ENCODE results near the gene KCNMA1.

Gene KCNMA1

DNA sequence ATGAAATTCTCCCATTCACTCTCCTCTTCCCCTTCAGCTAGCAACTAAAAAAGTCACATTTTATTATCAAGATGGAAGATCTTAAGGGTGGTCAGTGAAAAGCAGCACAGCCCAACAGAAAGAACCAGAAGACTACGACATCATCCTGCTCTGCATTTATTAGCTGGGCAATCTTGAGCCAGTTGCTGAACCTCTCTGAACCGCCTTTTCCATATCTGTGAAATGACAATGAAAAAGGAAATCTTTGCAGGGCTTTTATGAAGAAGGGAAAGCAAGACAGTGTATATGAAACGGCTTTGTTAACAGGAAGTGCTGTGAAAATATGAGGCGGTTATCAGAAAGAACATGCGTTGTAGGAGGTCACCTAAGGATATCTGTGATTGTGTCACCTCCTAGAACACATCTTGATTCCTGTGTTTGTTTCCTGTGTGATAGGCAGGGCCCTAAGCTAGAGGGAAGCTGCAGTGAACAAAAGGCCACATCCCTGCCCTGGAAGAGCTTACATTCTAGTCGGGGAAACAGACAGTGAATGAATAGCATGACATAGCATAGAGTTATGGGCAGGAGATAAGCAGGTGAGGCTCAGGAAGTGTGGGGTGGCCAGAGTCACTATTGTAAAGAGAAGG lies 36.0 kb upstream of the KCNMA1 start:
- H2AFZ ChIP-seq (ENCODE audit: low read depth, low read length): no peak overlapping the region
- H3K9ac ChIP-seq (ENCODE audit: low read length): no peak overlapping the region
- H3K27ac ChIP-seq (ENCODE audit: low read length, poor library complexity, severe bottlenecking): no peak overlapping the region
- H2BK5ac ChIP-seq (ENCODE audit: low read depth, low read length, poor library complexity, severe bottlenecking): no peak overlapping the region
- no peaks in the 10 kb centered on the region for H3K36me3 ChIP-seq (ENCODE audit: control insufficient read depth in 1 of 2, insufficient read depth in 2 of 2, low read depth in 1 of 2, low read length in 2 of 2)
- 94% methylated on average over 6 of the region's 6 CpGs for WGBS
- H3K4me2 ChIP-seq (ENCODE audit: low read length, poor library complexity, severe bottlenecking): no peak overlapping the region
- no peaks in the 10 kb centered on the region for H3K9me3 ChIP-seq (ENCODE audit: control insufficient read depth, low read length)
- no peaks in the 10 kb centered on the region for H3K79me1 ChIP-seq (replicated peaks; ENCODE audit: low read length, poor library complexity, severe bottlenecking)
- no peak overlapping the region for H3K18ac ChIP-seq (ENCODE audit: low read depth in 1 of 2, low read length in 2 of 2)
- no peak for DNase-seq
- H3K27me3 ChIP-seq (ENCODE audit: control insufficient read depth in 1 of 2, insufficient read depth in 1 of 2, low read length in 2 of 2): peaks cover 9 to 38% of the 10 kb centered on the region in 2 experiments
- H3K14ac ChIP-seq (ENCODE audit: low read length in 2 of 2): no peak overlapping the region
- no peaks in the 10 kb centered on the region for H3K4me1 ChIP-seq (ENCODE audit: control insufficient read depth, insufficient read depth, low read depth, low read length)
- H3K4me3 ChIP-seq (ENCODE audit: insufficient read depth in 1 of 2, low read depth in 1 of 2, low read length in 2 of 2): no peak overlapping the region
- no peak overlapping the region for H3K4ac ChIP-seq (ENCODE audit: low read depth in 1 of 2, low read length in 2 of 2)
- no peak overlapping the region for H2BK120ac ChIP-seq (ENCODE audit: low read depth, low read length)
- no peak overlapping the region for H3K23ac ChIP-seq (ENCODE audit: low read length in 2 of 2)
- H4K91ac ChIP-seq (ENCODE audit: low read length): no peak overlapping the region
- H2BK15ac ChIP-seq (ENCODE audit: low read depth, poor library complexity, severe bottlenecking): no peak overlapping the region
- no peak overlapping the region for H2BK12ac ChIP-seq (ENCODE audit: low read length in 2 of 2)
- no peak overlapping the region for H2AK5ac ChIP-seq (ENCODE audit: low read length, severe bottlenecking)
- no peak overlapping the region for H4K8ac ChIP-seq (ENCODE audit: low read length)

DNA sequence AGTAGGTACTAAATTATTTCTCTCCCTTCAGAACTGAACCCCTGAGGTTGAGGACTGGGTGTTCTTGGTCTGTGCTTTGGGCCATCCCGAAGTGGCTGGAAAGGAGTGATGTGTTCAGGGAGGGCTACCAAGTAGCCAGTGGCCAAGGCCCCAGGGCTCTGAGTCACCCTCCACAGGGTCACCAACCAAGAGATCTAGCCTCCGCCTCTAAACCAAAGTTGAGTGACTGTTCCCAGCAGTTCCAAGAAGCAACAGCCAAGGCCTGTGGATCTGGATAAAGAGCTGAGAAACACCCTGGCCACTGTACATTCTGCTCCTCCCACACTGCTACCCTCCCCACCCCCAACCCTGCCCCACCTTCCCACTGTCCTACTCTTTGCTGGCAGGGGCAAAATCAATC lies 35.5 kb upstream of the KCNMA1 start:
- Histone ChIP-seq H3K4ac (ENCODE audit: low read depth in 1 of 2, low read length in 2 of 2) (no peak overlapping the region), H2BK120ac (ENCODE audit: low read depth, low read length) (no peak overlapping the region), H3K79me1 (replicated peaks; ENCODE audit: low read length, poor library complexity, severe bottlenecking) (no peaks in the 10 kb centered on the region), H3K4me1 (ENCODE audit: control insufficient read depth, insufficient read depth, low read depth, low read length) (no peaks in the 10 kb centered on the region), H4K8ac (ENCODE audit: low read length) (no peak overlapping the region), H3K14ac (ENCODE audit: low read length in 2 of 2) (no peak overlapping the region), H3K9me3 (ENCODE audit: control insufficient read depth, low read length) (no peaks in the 10 kb centered on the region), H2AK5ac (ENCODE audit: low read length, severe bottlenecking) (no peak overlapping the region), H3K27me3 (ENCODE audit: control insufficient read depth in 1 of 2, insufficient read depth in 1 of 2, low read length in 2 of 2) (peaks cover 9 to 35% of the 10 kb centered on the region in 2 experiments), H3K36me3 (ENCODE audit: control insufficient read depth in 1 of 2, insufficient read depth in 2 of 2, low read depth in 1 of 2, low read length in 2 of 2) (no peaks in the 10 kb centered on the region), H3K27ac (ENCODE audit: low read length, poor library complexity, severe bottlenecking) (no peak overlapping the region), H3K4me3 (ENCODE audit: insufficient read depth in 1 of 2, low read depth in 1 of 2, low read length in 2 of 2) (no peak overlapping the region), H3K18ac (ENCODE audit: low read depth in 1 of 2, low read length in 2 of 2) (no peak overlapping the region), H4K91ac (ENCODE audit: low read length) (no peak overlapping the region), H2BK12ac (ENCODE audit: low read length in 2 of 2) (no peak overlapping the region), H2BK5ac (ENCODE audit: low read depth, low read length, poor library complexity, severe bottlenecking) (no peak overlapping the region), H3K9ac (ENCODE audit: low read length) (no peak overlapping the region), H3K23ac (ENCODE audit: low read length in 2 of 2) (no peak overlapping the region), H2AFZ (ENCODE audit: low read depth, low read length) (no peak overlapping the region), H2BK15ac (ENCODE audit: low read depth, poor library complexity, severe bottlenecking) (no peak overlapping the region), H3K4me2 (ENCODE audit: low read length, poor library complexity, severe bottlenecking) (no peak overlapping the region)
- 94% methylated on average over 2 of the region's 2 CpGs for WGBS
- peak; percentile 12 for DNase-seq

DNA sequence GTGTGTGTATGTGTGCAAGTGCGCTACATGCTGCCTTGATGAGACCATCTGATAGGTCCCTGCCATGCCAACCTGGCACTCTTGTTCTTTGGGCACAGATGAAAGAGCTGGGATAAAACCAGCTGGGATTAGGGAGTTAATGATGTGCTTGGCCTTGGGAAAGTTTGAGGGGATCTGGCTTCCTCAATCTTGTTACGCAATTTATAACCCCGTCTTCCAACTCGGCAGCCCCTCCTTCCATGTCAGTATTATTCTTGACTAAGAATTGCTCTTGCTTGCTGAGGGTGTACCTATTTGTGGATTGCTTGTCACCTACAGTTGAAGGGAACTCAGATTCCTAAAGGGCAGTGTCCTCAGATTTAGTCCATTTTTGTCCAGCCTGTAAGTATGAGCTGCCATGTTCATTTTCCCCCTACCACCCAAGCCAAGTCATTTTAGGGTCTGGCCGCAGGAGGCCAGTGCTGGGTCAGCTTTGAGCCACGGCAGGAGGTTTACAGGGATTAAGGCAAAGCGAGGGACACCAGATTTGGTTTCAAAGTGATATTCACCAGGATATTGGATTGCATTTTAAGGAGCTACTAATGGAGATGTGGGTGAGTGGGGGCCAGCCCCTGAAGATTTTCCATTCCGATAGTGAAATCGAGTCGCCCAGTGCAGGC lies 34.1 kb upstream of the KCNMA1 start:
- no peak overlapping the region for H3K4me2 ChIP-seq (ENCODE audit: low read length, poor library complexity, severe bottlenecking)
- no peak overlapping the region for H3K18ac ChIP-seq (ENCODE audit: low read depth in 1 of 2, low read length in 2 of 2)
- H2BK15ac ChIP-seq (ENCODE audit: low read depth, poor library complexity, severe bottlenecking): no peak overlapping the region
- H3K27me3 ChIP-seq (ENCODE audit: control insufficient read depth in 1 of 2, insufficient read depth in 1 of 2, low read length in 2 of 2): peaks cover 9 to 32% of the 10 kb centered on the region in 2 experiments
- H3K4me1 ChIP-seq (ENCODE audit: control insufficient read depth, insufficient read depth, low read depth, low read length): no peaks in the 10 kb centered on the region
- no peak overlapping the region for H2AFZ ChIP-seq (ENCODE audit: low read depth, low read length)
- H2BK12ac ChIP-seq (ENCODE audit: low read length in 2 of 2): no peak overlapping the region
- no peak overlapping the region for H2BK120ac ChIP-seq (ENCODE audit: low read depth, low read length)
- no peak overlapping the region for H2AK5ac ChIP-seq (ENCODE audit: low read length, severe bottlenecking)
- no peak overlapping the region for H3K14ac ChIP-seq (ENCODE audit: low read length in 2 of 2)
- H3K27ac ChIP-seq (ENCODE audit: low read length, poor library complexity, severe bottlenecking): no peak overlapping the region
- H4K91ac ChIP-seq (ENCODE audit: low read length): no peak overlapping the region
- H3K4me3 ChIP-seq (ENCODE audit: insufficient read depth in 1 of 2, low read depth in 1 of 2, low read length in 2 of 2): no peak overlapping the region
- WGBS: 92% methylated on average over 7 of the region's 10 CpGs
- H3K79me1 ChIP-seq (replicated peaks; ENCODE audit: low read length, poor library complexity, severe bottlenecking): no peaks in the 10 kb centered on the region
- H3K9me3 ChIP-seq (ENCODE audit: control insufficient read depth, low read length): no peaks in the 10 kb centered on the region
- H2BK5ac ChIP-seq (ENCODE audit: low read depth, low read length, poor library complexity, severe bottlenecking): no peak overlapping the region
- no peak overlapping the region for H4K8ac ChIP-seq (ENCODE audit: low read length)
- no peak overlapping the region for H3K23ac ChIP-seq (ENCODE audit: low read length in 2 of 2)
- no peaks in the 10 kb centered on the region for H3K36me3 ChIP-seq (ENCODE audit: control insufficient read depth in 1 of 2, insufficient read depth in 2 of 2, low read depth in 1 of 2, low read length in 2 of 2)
- no peak overlapping the region for H3K9ac ChIP-seq (ENCODE audit: low read length)
- no peak for DNase-seq
- no peak overlapping the region for H3K4ac ChIP-seq (ENCODE audit: low read depth in 1 of 2, low read length in 2 of 2)

DNA sequence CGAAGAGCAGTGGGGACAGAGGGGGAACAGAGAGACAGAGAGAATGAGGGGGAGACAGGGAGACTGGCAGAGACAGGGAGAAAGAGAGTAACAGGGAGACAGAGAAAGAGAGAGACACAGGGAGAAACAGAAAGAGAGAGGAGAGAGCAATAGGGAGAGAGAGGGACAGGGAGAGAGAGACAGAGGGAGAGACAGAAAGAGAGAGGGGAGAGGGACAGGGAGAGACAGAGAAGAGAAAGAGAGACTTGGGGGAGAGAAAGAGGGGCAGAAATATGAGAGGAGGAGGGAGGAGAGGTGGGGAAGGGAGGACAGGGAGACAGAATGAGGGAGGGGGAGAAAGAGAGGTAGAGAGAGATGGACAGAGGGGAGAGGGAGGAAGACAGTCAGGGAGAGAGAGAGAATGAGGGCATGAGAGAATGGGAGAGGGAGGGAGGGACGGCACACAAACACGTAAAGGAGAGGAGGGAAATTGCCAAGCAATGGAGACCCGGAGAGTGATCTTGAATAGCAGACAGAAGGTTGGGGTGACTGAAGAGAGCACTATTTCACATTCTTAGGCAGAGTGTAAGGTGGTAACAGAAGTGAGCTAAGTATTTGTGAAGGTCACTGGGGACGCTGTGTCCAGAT lies 33.3 kb upstream of the KCNMA1 start:
- Histone ChIP-seq H3K23ac (ENCODE audit: low read length in 2 of 2) (no peak overlapping the region), H3K36me3 (ENCODE audit: control insufficient read depth in 1 of 2, insufficient read depth in 2 of 2, low read depth in 1 of 2, low read length in 2 of 2) (no peaks in the 10 kb centered on the region), H3K9ac (ENCODE audit: low read length) (no peak overlapping the region), H3K27ac (ENCODE audit: low read length, poor library complexity, severe bottlenecking) (no peak overlapping the region), H4K8ac (ENCODE audit: low read length) (no peak overlapping the region), H3K18ac (ENCODE audit: low read depth in 1 of 2, low read length in 2 of 2) (no peak overlapping the region), H3K79me1 (replicated peaks; ENCODE audit: low read length, poor library complexity, severe bottlenecking) (no peaks in the 10 kb centered on the region), H3K9me3 (ENCODE audit: control insufficient read depth, low read length) (no peaks in the 10 kb centered on the region), H3K4ac (ENCODE audit: low read depth in 1 of 2, low read length in 2 of 2) (no peak overlapping the region), H3K14ac (ENCODE audit: low read length in 2 of 2) (no peak overlapping the region), H3K4me3 (ENCODE audit: insufficient read depth in 1 of 2, low read depth in 1 of 2, low read length in 2 of 2) (no peak overlapping the region), H4K91ac (ENCODE audit: low read length) (no peak overlapping the region), H3K4me2 (ENCODE audit: low read length, poor library complexity, severe bottlenecking) (no peak overlapping the region), H2BK12ac (ENCODE audit: low read length in 2 of 2) (no peak overlapping the region), H3K27me3 (ENCODE audit: control insufficient read depth in 1 of 2, insufficient read depth in 1 of 2, low read length in 2 of 2) (peaks cover 9 to 32% of the 10 kb centered on the region in 2 experiments), H2BK15ac (ENCODE audit: low read depth, poor library complexity, severe bottlenecking) (no peak overlapping the region), H2BK120ac (ENCODE audit: low read depth, low read length) (no peak overlapping the region), H2BK5ac (ENCODE audit: low read depth, low read length, poor library complexity, severe bottlenecking) (no peak overlapping the region), H3K4me1 (ENCODE audit: control insufficient read depth, insufficient read depth, low read depth, low read length) (no peaks in the 10 kb centered on the region), H2AFZ (ENCODE audit: low read depth, low read length) (no peak overlapping the region), H2AK5ac (ENCODE audit: low read length, severe bottlenecking) (no peak overlapping the region)
- no peak for DNase-seq
- WGBS: 64% methylated on average over 5 of the region's 5 CpGs

Measured in mesenchymal stem cell (in vitro differentiated cells and primary cell).